Sigmoid colon (tissue), 7 donors: ENCODE data around the gene NCAPD3. TPM values are rescaled to one million over a fixed set of nuclear protein-coding genes. Genes with fewer than 3 reads are reported as not detected.

Experiments used
- DNase-seq: peaks from one replicate; pipeline ENCODE4 v3.0.0-alpha.2; 2019
- H3K27ac ChIP-seq, 4 donors: fragments of 200-600 bp; sonication (generic); one replicate each; pipeline ENCODE4 v1.5.1; 2016 to 2019; ENCODE audit warnings: mild to moderate bottlenecking in 1 of 4
- H3K27me3 ChIP-seq, 3 donors: fragments of 200-600 bp; sonication (generic); one replicate each; pipeline ENCODE4 v1.5.1; 2019; ENCODE audit warnings: mild to moderate bottlenecking in 1 of 3
- H3K36me3 ChIP-seq, 4 donors: fragments of 200-600 bp; sonication (generic); one replicate each; pipeline ENCODE4 v1.5.1; 2016 to 2019
- H3K4me1 ChIP-seq, 4 donors: fragments of 200-600 bp; sonication (generic); one replicate each; pipeline ENCODE4 v1.5.1; 2017 to 2019
- H3K4me3 ChIP-seq, 4 donors: fragments of 200-600 bp; sonication (generic); one replicate each; pipeline ENCODE4 v1.5.1; 2017 to 2019; ENCODE audit warnings: mild to moderate bottlenecking in 2 of 4, moderate library complexity in 1 of 4
- H3K9me3 ChIP-seq, 4 donors: fragments of 200-600 bp in 3 of 4; sonication (generic) in 3 of 4; one replicate each; pipeline versions ENCODE4 v1.5.1 to v1.6.1; 2013 to 2019
- CTCF ChIP-seq, 4 experiments: fragments of 450-650 bp in 3 of 4; fragments of 200-600 bp in 1 of 4; IDR thresholded peaks; one replicate each; pipeline ENCODE4 v1.5.1; 2016 to 2019; ENCODE audit warnings: antibody characterized with exemption in 4 of 4, mild to moderate bottlenecking in 3 of 4, moderate library complexity in 2 of 4
- EP300 ChIP-seq, 4 donors: sonication (generic); formaldehyde crosslinking; IDR thresholded peaks; one replicate each; pipeline ENCODE4 v1.6.1; 2017; ENCODE audit warnings: antibody characterized with exemption in 4 of 4
- POLR2A ChIP-seq, 2 donors: fragments of 450-650 bp; IDR thresholded peaks; one replicate each; pipeline ENCODE4 v1.6.1; 2016; ENCODE audit warnings: antibody characterized with exemption in 2 of 2, mild to moderate bottlenecking in 2 of 2, moderate library complexity in 2 of 2
- POLR2AphosphoS5 ChIP-seq, 4 donors: sonication (generic); formaldehyde crosslinking; IDR thresholded peaks; one replicate each; pipeline ENCODE4 v1.6.1; 2017; ENCODE audit warnings: antibody characterized with exemption in 4 of 4
- WGBS, 2 donors: extraction: QIAGEN DNeasy Blood & Tissue Kit; methylation state at CpG; one replicate each; pipeline ENCODE4 v1.1.7; 2013; 5-methylcytosine and 5-hydroxymethylcytosine counted together
- intact Hi-C: fragments of 100-400 bp; cut with DNase I; formaldehyde crosslinking; loops from one replicate; pipeline ENCODE4 v1.15.1; 2023
- polyA plus RNA-seq, 3 donors: library from polyadenylated mRNA; stranded (reverse); fragments of 200-250 nt; gene quantifications; one replicate each; pipeline ENCODE4 v1.2.3, GENCODE V29; 2013
- total RNA-seq, 4 donors: library from RNA; depleted of rRNA; stranded (reverse); fragments of >200 nt; gene quantifications; one replicate each; pipeline ENCODE4 v1.1.0, GENCODE V29; 2016
- donor health status: healthy with polysubstance abuse.
- donor health status: Bipolar disorder and iron deficiency.
- donor health status: healthy.

Gene NCAPD3
- total and polyA plus RNA-seq, 7 donors = 1.8 to 13.0 (median 7.5) TPM

GRCh38 chr11:134240592-134240991 is 16.8 kb upstream of the NCAPD3 start:
- peaks cover 6 to 96% (median 35%) of the 10 kb centered on the region in 4 donors for H3K36me3 ChIP-seq
- intact Hi-C loops = no loop called here
- DNase-seq = no peak
- no peak overlapping the region for H3K4me3 ChIP-seq
- no peak for TF ChIP-seq EP300 (IDR thresholded peaks at IDR 0.05)
- TF ChIP-seq POLR2AphosphoS5 (IDR thresholded peaks at IDR 0.05) = no peak
- TF ChIP-seq POLR2A (IDR thresholded peaks at IDR 0.05) = no peak
- TF ChIP-seq CTCF (IDR thresholded peaks at IDR 0.05) = no peak
- H3K27me3 ChIP-seq = no peaks in the 10 kb centered on the region
- 62 to 70% methylated on average over 6 of the region's 6 CpGs for WGBS, 2 donors
- no peak overlapping the region for H3K27ac ChIP-seq
- H3K4me1 ChIP-seq = no peaks in the 10 kb centered on the region
- H3K9me3 ChIP-seq = no peaks in the 10 kb centered on the region

- 97% methylated on average over 5 of the region's 5 CpGs for WGBS, 2 donors
- H3K36me3 ChIP-seq = peaks cover 6 to 90% (median 23%) of the 10 kb centered on the region in 4 donors
- H3K4me3 ChIP-seq = no peak overlapping the region
- DNase-seq = no peak
- TF ChIP-seq POLR2A (IDR thresholded peaks at IDR 0.05) (no peak), EP300 (IDR thresholded peaks at IDR 0.05) (no peak), CTCF (IDR thresholded peaks at IDR 0.05) (no peak), POLR2AphosphoS5 (IDR thresholded peaks at IDR 0.05) (no peak)
- intact Hi-C loops = no loop called here
- no peaks in the 10 kb centered on the region for H3K9me3 ChIP-seq
- H3K4me1 ChIP-seq = no peaks in the 10 kb centered on the region
- no peaks in the 10 kb centered on the region for H3K27me3 ChIP-seq
- no peak overlapping the region for H3K27ac ChIP-seq
These were observed 15.2 kb upstream of the NCAPD3 start for GRCh38 chr11:134238956-134239355.

GRCh38 chr11:134237557-134237922 is 13.8 kb upstream of the NCAPD3 start:
- H3K4me1 ChIP-seq = peaks cover 0 to 3% (median 0%) of the 10 kb centered on the region in 4 donors
- H3K36me3 ChIP-seq = peaks cover under 1 to 81% (median 12%) of the 10 kb centered on the region in 4 donors

GRCh38 chr11:134236834-134237556 is 13.2 kb upstream of the NCAPD3 start:
- no peak overlapping the region for H3K4me3 ChIP-seq
- H3K36me3 ChIP-seq = peaks cover 0 to 76% (median 9%) of the 10 kb centered on the region in 4 donors
- H3K27me3 ChIP-seq = no peaks in the 10 kb centered on the region
- H3K9me3 ChIP-seq = no peaks in the 10 kb centered on the region
- peaks cover 0 to 6% (median 0%) of the 10 kb centered on the region in 4 donors for H3K4me1 ChIP-seq
- no peak overlapping the region for H3K27ac ChIP-seq
- intact Hi-C loops = no loop called here
- DNase-seq = no peak
- TF ChIP-seq EP300 (IDR thresholded peaks at IDR 0.05) = no peak
- WGBS, 2 donors = 93 to 96% methylated on average over 7 of the region's 7 CpGs

More at GRCh38 chr11:134237557-134237922, 13.8 kb upstream of the NCAPD3 start:
- WGBS, 2 donors = 88 to 93% methylated on average over 11 of the region's 11 CpGs
- DNase-seq = no peak
- Histone ChIP-seq H3K27me3 (no peaks in the 10 kb centered on the region), H3K27ac (no peak overlapping the region), H3K4me3 (no peak overlapping the region), H3K9me3 (no peaks in the 10 kb centered on the region)
- intact Hi-C loops = no loop called here
- TF ChIP-seq POLR2AphosphoS5 (IDR thresholded peaks at IDR 0.05) = no peak

- H3K27me3 ChIP-seq = no peaks in the 10 kb centered on the region
- H3K27ac ChIP-seq = no peak overlapping the region
- WGBS, 2 donors = 64 to 93% methylated on average over 3 of the region's 3 CpGs
- peaks cover 0 to 12% (median 0%) of the 10 kb centered on the region in 4 donors for H3K4me1 ChIP-seq
- intact Hi-C loops = no loop called here
- H3K36me3 ChIP-seq = peaks cover 0 to 62% (median 9%) of the 10 kb centered on the region in 4 donors
- DNase-seq = no peak
- no peak for TF ChIP-seq POLR2A (IDR thresholded peaks at IDR 0.05)
- no peak for TF ChIP-seq POLR2AphosphoS5 (IDR thresholded peaks at IDR 0.05)
- no peak for TF ChIP-seq CTCF (IDR thresholded peaks at IDR 0.05)
- TF ChIP-seq EP300 (IDR thresholded peaks at IDR 0.05) = no peak
- no peaks in the 10 kb centered on the region for H3K9me3 ChIP-seq
- H3K4me3 ChIP-seq = no peak overlapping the region
These were observed 11.6 kb upstream of the NCAPD3 start for GRCh38 chr11:134235399-134235798.
